ENCODE data around the gene ZC2HC1C. TPM values are rescaled to one million over a fixed set of nuclear protein-coding genes. Genes with fewer than 3 reads are reported as not detected.

ZC2HC1C gene
- total and polyA plus RNA-seq, 2 of the 13 experiments (the other 11 are each of a cell fraction or from before 2014, with no cell fraction given): 3.3 to 3.5 TPM

- TF ChIP-seq BCL6 (CRISPR knock-in tag; IDR thresholded peaks at IDR 0.05): 0 out of 2 replicates have a peak, but pooled peaks have one; percentile 17
- TF ChIP-seq SALL2 (CRISPR knock-in tag; IDR thresholded peaks at IDR 0.05): no peak
- TF ChIP-seq ZNF20 (CRISPR knock-in tag; IDR thresholded peaks at IDR 0.05): no peak
- TF ChIP-seq PPARG (CRISPR knock-in tag; conservative IDR thresholded peaks at IDR 0.05): no peak
- TF ChIP-seq GMEB2 (CRISPR knock-in tag; IDR thresholded peaks at IDR 0.05; ENCODE audit: low read depth): no peak
- no peak for TF ChIP-seq ZBTB37 (CRISPR knock-in tag; IDR thresholded peaks at IDR 0.05)
- TF ChIP-seq KAT7 (CRISPR knock-in tag; IDR thresholded peaks at IDR 0.05; ENCODE audit: borderline replicate concordance): no peak
- TF ChIP-seq SP1 (IDR thresholded peaks at IDR 0.05): no peak
- peak; percentile 68; the same call in 1 of the 2 replicates for TF ChIP-seq SP1 (CRISPR knock-in tag; IDR thresholded peaks at IDR 0.05)
- no peak for TF ChIP-seq KLF13 (CRISPR knock-in tag; IDR thresholded peaks at IDR 0.05)
- TF ChIP-seq PHF21A (CRISPR knock-in tag; IDR thresholded peaks at IDR 0.05): no peak
- TF ChIP-seq DDIT3 (CRISPR knock-in tag; IDR thresholded peaks at IDR 0.05): no peak
- TF ChIP-seq ZNF841 (CRISPR knock-in tag; IDR thresholded peaks at IDR 0.05; ENCODE audit: borderline replicate concordance): no peak
- TF ChIP-seq ZNF777 (CRISPR knock-in tag; IDR thresholded peaks at IDR 0.05): no peak
- TF ChIP-seq SIX4 (CRISPR knock-in tag; IDR thresholded peaks at IDR 0.05): no peak
- peak; percentile 63; the same call in 1 of the 2 replicates for TF ChIP-seq ZSCAN31 (CRISPR knock-in tag; IDR thresholded peaks at IDR 0.05; ENCODE audit: low read depth)
- no peak for TF ChIP-seq ZNF549 (CRISPR knock-in tag; IDR thresholded peaks at IDR 0.05)
- no peak for TF ChIP-seq ZNF782 (CRISPR knock-in tag; IDR thresholded peaks at IDR 0.05; ENCODE audit: borderline replicate concordance)
- no peak for TF ChIP-seq USF2 (IDR thresholded peaks at IDR 0.05; ENCODE audit: low read depth, low read length)
- TF ChIP-seq USF2 (CRISPR knock-in tag; IDR thresholded peaks at IDR 0.05; ENCODE audit: borderline replicate concordance): no peak
- TF ChIP-seq ZBTB4 (CRISPR knock-in tag; IDR thresholded peaks at IDR 0.05; ENCODE audit: borderline replicate concordance): no peak
- peak; percentile 69 for TF ChIP-seq POLR2G (IDR thresholded peaks at IDR 0.05; ENCODE audit: low read depth, low read length)
These were observed 5.8 kb upstream of the ZC2HC1C start, which contains the start of gene ACYP1 (continued) for GRCh38 chr14:75063491-75064204.
